Activated T-helper 17 cell treated with anti-CD3 and anti-CD28 coated beads, Interleukin-2, amount 50 U/mL, for 72 hours (primary cell): ENCODE results near the gene COL20A1. TPM values are rescaled to one million over a fixed set of nuclear protein-coding genes. Genes with fewer than 3 reads are reported as not detected.
"Not testable (repeated sequence)": the region's sequence is repeated elsewhere in the genome, so short reads cannot be mapped to it uniquely, and the experiment has no call there.

ENCODE experiments used
- ATAC-seq: fragments of 150-1000 bp; cut with Tn5 transposase; replicated peaks from 2 replicates; pipeline ENCODE4 v1.10.0; 2021; ENCODE audit warnings: mild to moderate bottlenecking, moderate library complexity
- H3K27ac Mint-ChIP-seq: one replicate; pipeline ENCODE4 v1.8.0; 2022; ENCODE audit warnings: mixed read lengths
- H3K27me3 Mint-ChIP-seq: one replicate; pipeline ENCODE4 v1.8.0; 2022; ENCODE audit warnings: mixed read lengths
- H3K36me3 Mint-ChIP-seq: one replicate; pipeline ENCODE4 v1.8.0; 2022; ENCODE audit warnings: low read depth, mild to moderate bottlenecking, mixed read lengths
- H3K4me1 Mint-ChIP-seq: one replicate; pipeline ENCODE4 v1.8.0; 2022; ENCODE audit warnings: mixed read lengths
- H3K4me3 Mint-ChIP-seq: one replicate; pipeline ENCODE4 v1.8.0; 2022; ENCODE audit warnings: mild to moderate bottlenecking, mixed read lengths
- H3K9me3 Mint-ChIP-seq: one replicate; pipeline ENCODE4 v1.8.0; 2022; ENCODE audit warnings: mixed read lengths
- total RNA-seq, 2 donors: library from RNA; stranded (reverse); gene quantifications; one replicate each; pipeline ENCODE4 v1.2.3, GENCODE V29; 2022

Gene COL20A1
- total RNA-seq, 2 donors from 2014 or later: 0.16 to 0.17 TPM

- not testable (repeated sequence) for H3K9me3 Mint-ChIP-seq, H3K27ac Mint-ChIP-seq, ATAC-seq, H3K36me3 Mint-ChIP-seq, H3K27me3 Mint-ChIP-seq, H3K4me1 Mint-ChIP-seq, H3K4me3 Mint-ChIP-seq
Observed at GRCh38 chr20:63379872-63380271, 86.9 kb downstream of the COL20A1 start.

- H3K27ac Mint-ChIP-seq: no peak overlapping the region
- H3K36me3 Mint-ChIP-seq: no peaks in the 10 kb centered on the region
- H3K9me3 Mint-ChIP-seq: peaks cover 3% of the 10 kb centered on the region
- no peak for ATAC-seq
- peaks cover 9% of the 10 kb centered on the region for H3K27me3 Mint-ChIP-seq
- no peaks in the 10 kb centered on the region for H3K4me1 Mint-ChIP-seq
- H3K4me3 Mint-ChIP-seq: no peak overlapping the region
Observed at GRCh38 chr20:63380346-63380870, 87.4 kb downstream of the COL20A1 start.

DNA sequence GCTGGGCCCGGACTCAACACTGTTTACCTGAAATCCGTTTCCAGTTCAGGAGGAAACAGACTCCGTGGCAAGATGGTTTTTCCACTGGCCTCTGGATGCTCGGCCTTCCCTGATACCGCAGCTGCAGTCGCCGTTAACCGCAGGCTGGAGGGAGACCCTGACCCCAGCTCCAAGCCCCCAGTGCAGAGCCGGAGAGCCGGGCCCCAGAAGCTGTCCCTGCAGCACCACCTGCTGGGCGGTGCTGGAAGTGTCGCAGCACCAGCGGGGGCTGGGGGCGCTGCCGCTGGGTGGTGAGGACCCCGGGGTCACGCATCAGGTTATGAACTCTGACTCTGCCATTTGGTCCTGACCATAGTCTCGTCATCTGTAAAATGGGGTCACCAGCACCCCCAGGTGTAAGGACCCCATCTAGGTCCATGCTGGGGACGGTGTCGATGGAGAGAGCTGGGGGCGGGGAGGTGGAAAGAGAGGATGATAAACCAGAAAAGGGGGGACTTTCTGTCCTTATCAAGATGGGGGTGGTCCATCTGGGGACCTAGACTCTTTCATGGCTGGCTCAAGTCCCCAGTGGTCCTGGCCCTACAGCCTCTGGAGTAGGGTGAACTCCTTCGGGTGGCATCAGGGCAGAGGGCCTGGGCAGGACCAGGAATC is 88.9 kb downstream of the COL20A1 start:
- no peak overlapping the region for H3K27ac Mint-ChIP-seq
- H3K36me3 Mint-ChIP-seq: no peaks in the 10 kb centered on the region
- ATAC-seq: no peak
- H3K4me3 Mint-ChIP-seq: no peak overlapping the region
- peaks cover 7% of the 10 kb centered on the region for H3K27me3 Mint-ChIP-seq
- H3K9me3 Mint-ChIP-seq: peaks cover 8% of the 10 kb centered on the region
- no peaks in the 10 kb centered on the region for H3K4me1 Mint-ChIP-seq

GRCh38 chr20:63382551-63383300 is 89.7 kb downstream of the COL20A1 start:
- H3K9me3 Mint-ChIP-seq: peaks cover 13% of the 10 kb centered on the region
- ATAC-seq: no peak
- no peaks in the 10 kb centered on the region for H3K4me1 Mint-ChIP-seq
- H3K27ac Mint-ChIP-seq: no peak overlapping the region
- no peak overlapping the region for H3K4me3 Mint-ChIP-seq
- H3K27me3 Mint-ChIP-seq: peaks cover 7% of the 10 kb centered on the region
- no peaks in the 10 kb centered on the region for H3K36me3 Mint-ChIP-seq

DNA sequence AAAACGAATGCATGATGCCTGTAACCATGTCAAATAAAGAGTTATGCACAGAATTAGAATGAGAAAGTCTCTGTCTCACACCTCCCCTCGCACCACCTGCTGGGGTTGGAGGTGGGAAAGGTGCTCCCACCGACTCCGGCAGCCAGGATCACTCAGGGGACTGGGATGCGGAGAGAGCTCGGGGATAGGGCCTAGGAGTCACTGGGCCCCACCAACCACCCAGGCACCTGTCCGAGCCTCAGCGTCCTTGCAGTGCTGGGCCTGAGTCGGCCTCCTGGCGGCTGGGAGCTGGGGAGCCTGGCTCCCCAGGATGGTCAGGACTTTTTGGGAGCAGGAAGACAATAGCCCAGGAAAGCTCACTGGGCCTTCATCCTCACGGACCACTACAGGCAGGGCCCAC is 90.6 kb downstream of the COL20A1 start:
- ATAC-seq: no peak
- H3K9me3 Mint-ChIP-seq: peaks cover 17% of the 10 kb centered on the region
- H3K27me3 Mint-ChIP-seq: peaks cover 6% of the 10 kb centered on the region
- no peak overlapping the region for H3K27ac Mint-ChIP-seq
- no peak overlapping the region for H3K4me3 Mint-ChIP-seq
- peaks cover 5% of the 10 kb centered on the region for H3K4me1 Mint-ChIP-seq
- H3K36me3 Mint-ChIP-seq: no peaks in the 10 kb centered on the region

DNA sequence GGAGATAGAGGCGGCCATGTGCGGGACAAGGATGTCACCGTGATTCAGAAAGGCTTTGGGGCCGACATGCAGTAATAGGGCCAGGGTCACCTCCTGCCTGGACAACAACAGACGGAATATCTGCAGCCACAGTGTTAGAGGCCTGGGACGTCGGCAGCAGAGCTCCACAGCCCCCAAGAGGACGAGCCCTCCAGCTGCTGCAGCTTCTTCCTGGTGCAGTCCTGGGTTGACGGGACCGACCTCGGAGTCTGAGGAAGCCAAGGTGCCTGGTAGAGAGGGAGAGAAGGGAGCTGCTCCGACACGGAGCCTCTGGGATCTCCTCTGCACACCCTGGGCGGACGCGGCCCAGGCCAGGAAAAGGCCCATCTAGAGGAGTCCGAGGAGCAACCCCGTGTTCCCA is 91.3 kb downstream of the COL20A1 start:
- H3K4me1 Mint-ChIP-seq: peaks cover 5% of the 10 kb centered on the region

More for the DNA sequence above, 91.3 kb downstream of the COL20A1 start:
- ATAC-seq: no peak
- Mint-ChIP-seq H3K4me3 (no peak overlapping the region), H3K27ac (no peak overlapping the region), H3K36me3 (no peaks in the 10 kb centered on the region), H3K9me3 (peaks cover 17% of the 10 kb centered on the region), H3K27me3 (peaks cover 6% of the 10 kb centered on the region)

Other genes with a start within 250 kb of the COL20A1 start
- gene YTHDF1, start 77.1 kb upstream of the COL20A1 start, total RNA-seq: 10 to 100 TPM; 23.7 to 40.3 TPM
- gene BIRC7, start 57.3 kb upstream of the COL20A1 start, total RNA-seq: under 1 TPM in 1 of 2 donors, not detected in 1; 0.61 TPM
- not detected for gene NKAIN4, start 38.7 kb upstream of the COL20A1 start, total RNA-seq
- gene ARFGAP1, start 20.4 kb upstream of the COL20A1 start, total RNA-seq: 10 to 100 TPM; 63.1 to 70.5 TPM
- gene CHRNA4, start 68.2 kb downstream of the COL20A1 start, total RNA-seq: not detected
- under 1 TPM in 1 of 2 donors, not detected in 1; 0.66 TPM for gene KCNQ2, start 179.5 kb downstream of the COL20A1 start, total RNA-seq
- 10 to 100 TPM in 1 of 2 donors, under 1 TPM in 1; 0.80 to 10.9 TPM for gene EEF1A2, start 205.9 kb downstream of the COL20A1 start, total RNA-seq
- 10 to 100 TPM; 65.5 to 87.5 TPM for gene PPDPF, start 227.6 kb downstream of the COL20A1 start, total RNA-seq
- 1 to 10 TPM in 1 of 2 donors, under 1 TPM in 1; 0.69 to 1.9 TPM for gene PTK6, start 244.2 kb downstream of the COL20A1 start, total RNA-seq